SK-N-SH (cell line): Measurements from ENCODE around the gene OXT. TPM values are rescaled to one million over a fixed set of nuclear protein-coding genes. Genes with fewer than 3 reads are reported as not detected.

Experiments
- CTCF ChIA-PET: fragments of 300-600, 350-600 bp; formaldehyde crosslinking; extraction: SDS; loops from one replicate; lab custom pipeline; 2021; lab: Yijun Ruan, JAX
- POLR2A ChIA-PET: fragments of 350-600 bp; sonication (Branson Sonifier 250); formaldehyde crosslinking; extraction: SDS; loops from one replicate; lab custom pipeline; 2020; ENCODE audit warnings: antibody characterized with exemption, inconsistent platforms; lab: Yijun Ruan, JAX
- DNase-seq: peaks from one replicate; pipeline ENCODE4 v3.0.0; 2012
- H2AFZ ChIP-seq: fragments of 200-600 bp; sonication (generic); 2 replicates; pipeline ENCODE4 v1.8.1; 2016; ENCODE audit warnings: antibody characterized with exemption, mild to moderate bottlenecking, low read depth
- H3F3A ChIP-seq: fragments of 200-600 bp; sonication (generic); replicated peaks from 2 replicates; pipeline ENCODE3; 2016; ENCODE audit warnings: antibody characterized with exemption, mild to moderate bottlenecking; ENCODE audit not compliant: insufficient read depth
- H3K27ac ChIP-seq, 2 experiments: fragments of 200-500 bp in 1 of 2; fragments of 200-600 bp in 1 of 2; sonication (Bioruptor generic) in 1 of 2; sonication (generic), shearing (Covaris generic) in 1 of 2; 2 replicates each; pipeline versions ENCODE4 v1.5.1 to v1.6.1; 2014 to 2016; ENCODE audit warnings: low read depth in 2 of 2, inconsistent platforms in 1 of 2, low read length in 1 of 2, mild to moderate bottlenecking in 1 of 2, mixed read lengths in 1 of 2
- H3K27me3 ChIP-seq: fragments of 200-600 bp; sonication (generic), shearing (Covaris generic); 2 replicates; pipeline ENCODE4 v1.6.1; 2016; ENCODE audit warnings: mixed run types; ENCODE audit not compliant: insufficient read depth
- H3K36me3 ChIP-seq, 2 experiments: fragments of 200-500 bp in 1 of 2; fragments of 200-600 bp in 1 of 2; sonication (Bioruptor generic) in 1 of 2; sonication (generic) in 1 of 2; replicated peaks in 1 of 2; 2 replicates each; pipeline versions ENCODE3 to v1.5.1; 2014 to 2016; ENCODE audit warnings: low read length in 1 of 2, mild to moderate bottlenecking in 1 of 2; ENCODE audit not compliant: insufficient read depth in 2 of 2, control insufficient read depth in 1 of 2
- H3K4me1 ChIP-seq, 2 experiments: fragments of 200-500 bp in 1 of 2; fragments of 200-600 bp in 1 of 2; sonication (Bioruptor generic) in 1 of 2; sonication (generic), shearing (Covaris generic) in 1 of 2; 2 replicates each; pipeline versions ENCODE4 v1.5.1 to v1.6.1; 2014 to 2016; ENCODE audit warnings: low read depth in 1 of 2, low read length in 1 of 2, mixed run types in 1 of 2; ENCODE audit not compliant: insufficient read depth in 2 of 2, control insufficient read depth in 1 of 2
- H3K4me2 ChIP-seq: fragments of 200-600 bp; sonication (generic), shearing (Covaris generic); 2 replicates; pipeline ENCODE4 v1.6.1; 2017; ENCODE audit warnings: mixed run types
- H3K4me3 ChIP-seq, 2 experiments: fragments of 200-500 bp in 1 of 2; fragments of 200-600 bp in 1 of 2; sonication (Bioruptor generic) in 1 of 2; sonication (generic), shearing (Covaris generic) in 1 of 2; 2 replicates each; pipeline versions ENCODE4 v1.5.1 to v1.8.1; 2014 to 2016; ENCODE audit warnings: low read depth in 2 of 2, inconsistent platforms in 1 of 2, low read length in 1 of 2, mild to moderate bottlenecking in 1 of 2, mixed read lengths in 1 of 2, moderate library complexity in 1 of 2
- H3K79me2 ChIP-seq: fragments of 200-600 bp; sonication (generic); 2 replicates; pipeline ENCODE4 v1.8.1; 2017; ENCODE audit warnings: mild to moderate bottlenecking; ENCODE audit not compliant: insufficient read depth
- H3K9ac ChIP-seq: fragments of 200-600 bp; sonication (generic); 2 replicates; pipeline ENCODE4 v1.6.1; 2017; ENCODE audit warnings: mixed run types
- H3K9me2 ChIP-seq: fragments of 200-600 bp; sonication (generic); 2 replicates; pipeline ENCODE4 v1.6.1; 2017; ENCODE audit warnings: mixed run types
- H3K9me3 ChIP-seq: fragments of 200-600 bp; sonication (generic); 2 replicates; pipeline ENCODE4 v1.6.1; 2017; ENCODE audit warnings: mixed run types, mild to moderate bottlenecking, moderate library complexity
- H4K20me1 ChIP-seq: fragments of 200-600 bp; sonication (generic); 2 replicates; pipeline ENCODE4 v1.6.1; 2017; ENCODE audit warnings: mild to moderate bottlenecking, mixed run types; ENCODE audit not compliant: insufficient read depth
- CTCF ChIP-seq: fragments of 200-600 bp; sonication (generic); IDR thresholded peaks from 2 replicates; pipeline ENCODE4 v1.6.1; 2017; ENCODE audit warnings: antibody characterized with exemption, mild to moderate bottlenecking, moderate library complexity
- FOSL2 ChIP-seq: IDR thresholded peaks from 2 replicates; pipeline ENCODE4 v1.4.0; 2012; ENCODE audit warnings: low read depth, mild to moderate bottlenecking, moderate library complexity, borderline replicate concordance
- IRF3 ChIP-seq: fragments of 150-350 bp; IDR thresholded peaks from 2 replicates; pipeline ENCODE4 v1.6.1; 2016; ENCODE audit warnings: mild to moderate bottlenecking, low read depth, low read length
- MAX ChIP-seq: IDR thresholded peaks from 2 replicates; pipeline ENCODE4 v1.4.0; 2012; ENCODE audit warnings: low read depth
- NFIC ChIP-seq: IDR thresholded peaks from 2 replicates; pipeline ENCODE4 v1.4.0; 2012; ENCODE audit warnings: borderline replicate concordance
- RXRA ChIP-seq: IDR thresholded peaks from 2 replicates; pipeline ENCODE4 v1.4.0; 2012; ENCODE audit warnings: low read depth, mild to moderate bottlenecking, borderline replicate concordance
- SIN3A ChIP-seq: IDR thresholded peaks from 2 replicates; pipeline ENCODE4 v1.6.1; 2012; ENCODE audit warnings: low read depth, mild to moderate bottlenecking, low read length, moderate library complexity, borderline replicate concordance
- TAF1 ChIP-seq: IDR thresholded peaks from 2 replicates; pipeline ENCODE4 v1.6.1; 2012; ENCODE audit warnings: low read depth, mild to moderate bottlenecking, low read length, moderate library complexity, borderline replicate concordance
- TCF12 ChIP-seq: IDR thresholded peaks from 2 replicates; pipeline ENCODE4 v1.4.0; 2012
- YY1 ChIP-seq: IDR thresholded peaks from 2 replicates; pipeline ENCODE4 v1.4.0; 2012; ENCODE audit warnings: low read depth, mild to moderate bottlenecking
- WGBS: methylation state at CpG from one replicate; pipeline ENCODE4 v1.1.6; 2017; ENCODE audit warnings: low lambda C conversion rate; 5-methylcytosine and 5-hydroxymethylcytosine counted together
- polyA plus RNA-seq, 3 experiments: library from polyadenylated mRNA; depleted of rRNA; stranded (reverse); fragments of >200 nt; gene quantifications; 2 replicates each; pipeline ENCODE4 v1.2.3, GENCODE V29; 2012

Gene OXT
- polyA plus RNA-seq, 1 of the 3 experiments (the other 2 are of a cell fraction): not detected

- H3K4me3 ChIP-seq: no peak overlapping the region
- CTCF ChIA-PET: no interaction called here
- H3K9me2 ChIP-seq: no peaks in the 10 kb centered on the region
- H3K79me2 ChIP-seq: no peaks in the 10 kb centered on the region
- H3K36me3 ChIP-seq: no peaks in the 10 kb centered on the region
- no peaks in the 10 kb centered on the region for H3K9me3 ChIP-seq
- POLR2A ChIA-PET: no interaction called here
- no peak overlapping the region for H3K27ac ChIP-seq
- 33% methylated on average over 5 of the region's 6 CpGs for WGBS
- no peaks in the 10 kb centered on the region for H3K27me3 ChIP-seq
- no peak overlapping the region for H3K4me2 ChIP-seq
- no peak overlapping the region for H2AFZ ChIP-seq
- H3K4me1 ChIP-seq: peaks cover 2 to 5% of the 10 kb centered on the region in 2 experiments; a peak in 2 of 4 replicates
- no peak overlapping the region for H3K9ac ChIP-seq
- no peak for DNase-seq
- no peak for TF ChIP-seq IRF3
- TF ChIP-seq TAF1: no peak
- peak; percentile 78 for TF ChIP-seq NFIC
- TF ChIP-seq MAX: peak; percentile 23; the same call in 1 of the 2 replicates
- TF ChIP-seq YY1: no peak
- TF ChIP-seq RXRA: peak; percentile 83; the same call in 1 of the 2 replicates
- TF ChIP-seq FOSL2: peak; percentile 38; the same call in 1 of the 2 replicates
- peak; percentile 6; the same call in 1 of the 2 replicates for TF ChIP-seq TCF12
- no peaks in the 10 kb centered on the region for H4K20me1 ChIP-seq
- H3F3A ChIP-seq: no peaks in the 10 kb centered on the region
These were observed 9.5 kb downstream of the OXT start for GRCh38 chr20:3080939-3081388.

GRCh38 chr20:3081641-3082040 lies 10.2 kb downstream of the OXT start:
- POLR2A ChIA-PET: no interaction called here
- TF ChIP-seq SIN3A (no peak), CTCF (no peak)
- TF ChIP-seq, all 33 proteins: peak for 0
- no peak overlapping the region for H3K4me2 ChIP-seq
- peaks cover 2 to 5% of the 10 kb centered on the region in 2 experiments; a peak in 2 of 4 replicates for H3K4me1 ChIP-seq
- no peaks in the 10 kb centered on the region for H3K9me2 ChIP-seq
- H3K9ac ChIP-seq: no peak overlapping the region
- no peaks in the 10 kb centered on the region for H3F3A ChIP-seq
- H4K20me1 ChIP-seq: no peaks in the 10 kb centered on the region
- no peak overlapping the region for H2AFZ ChIP-seq
- no peaks in the 10 kb centered on the region for H3K9me3 ChIP-seq
- H3K27me3 ChIP-seq: no peaks in the 10 kb centered on the region
- H3K4me3 ChIP-seq: no peak overlapping the region
- no peak overlapping the region for H3K27ac ChIP-seq
- no peaks in the 10 kb centered on the region for H3K36me3 ChIP-seq
- no peaks in the 10 kb centered on the region for H3K79me2 ChIP-seq
- CTCF ChIA-PET: no interaction called here
- DNase-seq: no peak
- WGBS: 90% methylated on average over 10 of the region's 11 CpGs
